Natural killer cell (primary cell): ENCODE data around the gene CHD6. TPM values are rescaled to one million over a fixed set of nuclear protein-coding genes. Genes with fewer than 3 reads are reported as not detected.

Experiments used
- ATAC-seq, 3 donors: fragments of 150-1000 bp in 2 of 3; fragments of 200-7000 bp in 1 of 3; cut with Tn5 transposase; 1 replicate in 1 of 3; 2 replicates in 2 of 3; pipeline ENCODE4 v1.10.0; 2021; ENCODE audit warnings: mild to moderate bottlenecking in 2 of 3, moderate library complexity in 2 of 3
- DNase-seq, 2 donors: peaks; one replicate each; pipeline versions ENCODE4 v3.0.0 to v3.0.0-alpha.2; 2013 to 2021; ENCODE audit warnings: mixed read lengths in 1 of 2
- H3K27ac ChIP-seq: one replicate; pipeline ENCODE4 v1.5.1; 2013; ENCODE audit warnings: mild to moderate bottlenecking, low read length
- H3K27me3 ChIP-seq: one replicate; pipeline ENCODE4 v1.6.1; 2013; ENCODE audit warnings: low read length; ENCODE audit not compliant: control insufficient read depth, insufficient read depth
- H3K36me3 ChIP-seq: one replicate; pipeline ENCODE4 v1.6.1; 2013; ENCODE audit warnings: low read length; ENCODE audit not compliant: control insufficient read depth, insufficient read depth
- H3K4me1 ChIP-seq: one replicate; pipeline ENCODE4 v1.6.1; 2013; ENCODE audit warnings: low read length; ENCODE audit not compliant: control insufficient read depth, insufficient read depth
- H3K4me3 ChIP-seq: one replicate; pipeline ENCODE4 v1.5.1; 2013; ENCODE audit warnings: low read length
- H3K9me3 ChIP-seq: one replicate; pipeline ENCODE4 v1.6.1; 2013; ENCODE audit warnings: low read length; ENCODE audit not compliant: control insufficient read depth, insufficient read depth
- H3K27ac Mint-ChIP-seq, 2 donors: one replicate each; pipeline ENCODE4 v1.8.0; 2022; ENCODE audit warnings: mild to moderate bottlenecking in 2 of 2, mixed read lengths in 2 of 2, moderate library complexity in 1 of 2
- H3K27me3 Mint-ChIP-seq, 2 donors: one replicate each; pipeline ENCODE4 v1.8.0; 2022; ENCODE audit warnings: low read depth in 2 of 2, mixed read lengths in 2 of 2
- H3K36me3 Mint-ChIP-seq: one replicate; pipeline ENCODE4 v1.8.0; 2022; ENCODE audit warnings: mixed read lengths
- H3K4me1 Mint-ChIP-seq, 2 donors: one replicate each; pipeline ENCODE4 v1.8.0; 2022; ENCODE audit warnings: mixed read lengths in 2 of 2
- H3K4me3 Mint-ChIP-seq: one replicate; pipeline ENCODE4 v1.8.0; 2022; ENCODE audit warnings: mild to moderate bottlenecking, moderate library complexity, mixed read lengths
- H3K9me3 Mint-ChIP-seq, 2 donors: one replicate each; pipeline ENCODE4 v1.8.0; 2022; ENCODE audit warnings: mixed read lengths in 2 of 2
- WGBS: methylation state at CpG from one replicate; pipeline ENCODE4 v1.1.7; 2013; ENCODE audit warnings: missing lambda C conversion rate; ENCODE audit not compliant: insufficient coverage; 5-methylcytosine and 5-hydroxymethylcytosine counted together
- intact Hi-C: fragments of 100-400 bp; cut with micrococcal nuclease; formaldehyde crosslinking; loops from one replicate; pipeline ENCODE4 v1.14.2; 2022
- total RNA-seq, 4 donors: library from RNA; stranded (reverse); fragments of 120-200 nt in 1 of 4; gene quantifications; one replicate each; pipeline versions ENCODE4 v1.2.3 to v1.2.4, GENCODE V29; 2013 to 2022
- TF ChIP-seq, protein P1 (sequence below): fragments of 200-600 bp; IDR thresholded peaks from one replicate; pipeline ENCODE4 v1.8.0; 2022; ENCODE audit warnings: antibody characterized with exemption

Gene CHD6
- total RNA-seq, 3 donors from 2014 or later (not counting 1 experiment from before 2014, with no cell fraction given), result 82.8 to 96.6 (median 90.4) TPM

DNA sequence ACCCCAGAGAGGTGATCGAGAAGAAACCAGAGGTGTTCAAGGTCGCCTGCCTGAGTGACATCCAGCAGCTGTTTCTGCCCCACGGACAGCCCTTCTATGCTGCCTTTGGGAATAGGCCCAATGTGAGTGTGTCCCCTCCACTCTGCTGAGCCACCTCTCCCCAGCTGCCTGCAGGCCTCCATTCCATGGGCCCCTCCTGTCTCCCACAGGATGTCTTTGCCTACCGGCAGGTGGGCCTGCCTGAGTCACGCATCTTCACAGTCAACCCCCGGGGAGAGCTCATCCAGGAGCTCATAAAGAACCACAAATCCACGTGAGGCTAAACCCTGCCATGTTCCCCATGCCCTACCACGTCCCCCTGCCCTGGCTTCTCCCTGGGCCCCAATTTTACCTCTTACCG, 259.9 kb downstream of the CHD6 start:
- Histone ChIP-seq H3K4me3 (no peak overlapping the region), H3K36me3 (no peaks in the 10 kb centered on the region), H3K9me3 (no peaks in the 10 kb centered on the region), H3K27me3 (no peaks in the 10 kb centered on the region), H3K27ac (no peak overlapping the region), H3K4me1 (no peaks in the 10 kb centered on the region)
- H3K4me3 Mint-ChIP-seq, result no peak overlapping the region
- no peaks in the 10 kb centered on the region for H3K9me3 Mint-ChIP-seq
- no peaks in the 10 kb centered on the region for H3K36me3 Mint-ChIP-seq
- DNase-seq, result no peak
- ATAC-seq, result no peak
- no peaks in the 10 kb centered on the region for H3K4me1 Mint-ChIP-seq
- H3K27me3 Mint-ChIP-seq, result no peaks in the 10 kb centered on the region
- no peak overlapping the region for H3K27ac Mint-ChIP-seq
- TF ChIP-seq, protein P1, sequence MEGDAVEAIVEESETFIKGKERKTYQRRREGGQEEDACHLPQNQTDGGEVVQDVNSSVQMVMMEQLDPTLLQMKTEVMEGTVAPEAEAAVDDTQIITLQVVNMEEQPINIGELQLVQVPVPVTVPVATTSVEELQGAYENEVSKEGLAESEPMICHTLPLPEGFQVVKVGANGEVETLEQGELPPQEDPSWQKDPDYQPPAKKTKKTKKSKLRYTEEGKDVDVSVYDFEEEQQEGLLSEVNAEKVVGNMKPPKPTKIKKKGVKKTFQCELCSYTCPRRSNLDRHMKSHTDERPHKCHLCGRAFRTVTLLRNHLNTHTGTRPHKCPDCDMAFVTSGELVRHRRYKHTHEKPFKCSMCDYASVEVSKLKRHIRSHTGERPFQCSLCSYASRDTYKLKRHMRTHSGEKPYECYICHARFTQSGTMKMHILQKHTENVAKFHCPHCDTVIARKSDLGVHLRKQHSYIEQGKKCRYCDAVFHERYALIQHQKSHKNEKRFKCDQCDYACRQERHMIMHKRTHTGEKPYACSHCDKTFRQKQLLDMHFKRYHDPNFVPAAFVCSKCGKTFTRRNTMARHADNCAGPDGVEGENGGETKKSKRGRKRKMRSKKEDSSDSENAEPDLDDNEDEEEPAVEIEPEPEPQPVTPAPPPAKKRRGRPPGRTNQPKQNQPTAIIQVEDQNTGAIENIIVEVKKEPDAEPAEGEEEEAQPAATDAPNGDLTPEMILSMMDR, result no peak
- WGBS, result 88% methylated on average over 9 of the region's 9 CpGs
- intact Hi-C loops, result no loop called here

- H3K4me3 Mint-ChIP-seq, result no peak overlapping the region
- H3K36me3 Mint-ChIP-seq, result no peaks in the 10 kb centered on the region
- intact Hi-C loops, result no loop called here
- TF ChIP-seq, protein P1, result no peak
- ATAC-seq (no peak), DNase-seq (no peak)
- WGBS, result 92% methylated on average over 11 of the region's 11 CpGs
- H3K4me1 ChIP-seq, result no peaks in the 10 kb centered on the region
- no peak overlapping the region for H3K27ac Mint-ChIP-seq
- H3K36me3 ChIP-seq, result no peaks in the 10 kb centered on the region
- H3K27ac ChIP-seq, result no peak overlapping the region
- no peaks in the 10 kb centered on the region for H3K9me3 ChIP-seq
- H3K27me3 Mint-ChIP-seq, result no peaks in the 10 kb centered on the region
- H3K27me3 ChIP-seq, result no peaks in the 10 kb centered on the region
- H3K4me3 ChIP-seq, result no peak overlapping the region
- no peaks in the 10 kb centered on the region for H3K4me1 Mint-ChIP-seq
- no peaks in the 10 kb centered on the region for H3K9me3 Mint-ChIP-seq
These were observed 260.6 kb downstream of the CHD6 start for GRCh38 chr20:41357424-41358163.

GRCh38 chr20:41356951-41357350, 261.2 kb downstream of the CHD6 start:
- H3K9me3 ChIP-seq, result no peaks in the 10 kb centered on the region
- ATAC-seq (no peak), DNase-seq (no peak)
- H3K27ac ChIP-seq, result no peak overlapping the region
- Mint-ChIP-seq H3K36me3 (no peaks in the 10 kb centered on the region), H3K27ac (no peak overlapping the region), H3K9me3 (no peaks in the 10 kb centered on the region), H3K4me1 (no peaks in the 10 kb centered on the region), H3K27me3 (no peaks in the 10 kb centered on the region), H3K4me3 (no peak overlapping the region)
- H3K36me3 ChIP-seq, result no peaks in the 10 kb centered on the region
- no peaks in the 10 kb centered on the region for H3K4me1 ChIP-seq
- WGBS, result 85% methylated on average over 13 of the region's 13 CpGs
- intact Hi-C loops, result no loop called here
- H3K4me3 ChIP-seq, result no peak overlapping the region
- H3K27me3 ChIP-seq, result no peaks in the 10 kb centered on the region
- TF ChIP-seq, protein P1, result no peak
